Smooth muscle cell of trachea (primary cell): ENCODE results near the gene TRIM39. TPM values are rescaled to one million over a fixed set of nuclear protein-coding genes. Genes with fewer than 3 reads are reported as not detected.

Experiments
- total RNA-seq: library from RNA; depleted of rRNA; stranded (reverse); fragments of >200 nt; gene quantifications from 2 replicates; pipeline ENCODE4 v1.2.1, GENCODE V29; 2014

TRIM39 gene
- total RNA-seq: 12.7 and 13.6 TPM in 2 replicates

DNA sequence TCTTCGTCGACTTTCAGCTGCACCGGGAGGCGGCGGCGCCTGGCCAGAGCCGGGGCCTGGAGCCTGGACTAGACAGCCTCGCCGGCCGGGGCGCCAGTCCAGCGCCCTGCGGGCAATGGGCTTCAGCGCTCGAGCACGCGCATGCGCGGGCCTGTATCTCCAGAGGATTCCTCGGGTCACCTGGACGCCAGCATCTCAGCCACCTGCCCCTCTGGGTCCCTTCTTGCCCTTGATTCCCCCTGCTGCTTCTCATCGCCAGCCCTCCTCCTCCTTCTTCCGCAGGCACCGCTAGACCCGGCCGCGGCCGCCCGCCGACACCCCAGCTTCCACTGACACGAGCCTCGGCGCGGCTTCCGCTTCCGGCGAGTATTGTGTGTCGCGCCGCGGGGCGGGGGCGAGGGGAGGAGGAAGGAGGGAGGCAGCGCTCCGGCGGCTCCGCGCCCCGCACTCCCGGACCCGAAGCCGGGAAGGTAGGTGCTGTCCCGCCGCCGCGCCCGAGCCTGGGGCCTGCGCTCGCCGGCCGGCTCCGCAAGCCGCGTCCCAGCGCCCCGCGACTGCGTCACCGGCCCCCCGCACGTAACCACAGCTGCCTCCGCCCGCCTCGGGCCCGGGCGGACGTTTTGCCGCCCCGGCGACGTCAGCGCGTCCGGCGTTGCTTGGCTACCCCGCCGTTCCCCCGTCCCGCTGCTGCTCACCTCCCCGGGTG lies at the start of gene TRIM39:
TRIM39 (plus strand) TSS at position 402 of the 706 bp plus-strand sequence. CDS start 2,391 bp downstream, outside the sequence.

DNA sequence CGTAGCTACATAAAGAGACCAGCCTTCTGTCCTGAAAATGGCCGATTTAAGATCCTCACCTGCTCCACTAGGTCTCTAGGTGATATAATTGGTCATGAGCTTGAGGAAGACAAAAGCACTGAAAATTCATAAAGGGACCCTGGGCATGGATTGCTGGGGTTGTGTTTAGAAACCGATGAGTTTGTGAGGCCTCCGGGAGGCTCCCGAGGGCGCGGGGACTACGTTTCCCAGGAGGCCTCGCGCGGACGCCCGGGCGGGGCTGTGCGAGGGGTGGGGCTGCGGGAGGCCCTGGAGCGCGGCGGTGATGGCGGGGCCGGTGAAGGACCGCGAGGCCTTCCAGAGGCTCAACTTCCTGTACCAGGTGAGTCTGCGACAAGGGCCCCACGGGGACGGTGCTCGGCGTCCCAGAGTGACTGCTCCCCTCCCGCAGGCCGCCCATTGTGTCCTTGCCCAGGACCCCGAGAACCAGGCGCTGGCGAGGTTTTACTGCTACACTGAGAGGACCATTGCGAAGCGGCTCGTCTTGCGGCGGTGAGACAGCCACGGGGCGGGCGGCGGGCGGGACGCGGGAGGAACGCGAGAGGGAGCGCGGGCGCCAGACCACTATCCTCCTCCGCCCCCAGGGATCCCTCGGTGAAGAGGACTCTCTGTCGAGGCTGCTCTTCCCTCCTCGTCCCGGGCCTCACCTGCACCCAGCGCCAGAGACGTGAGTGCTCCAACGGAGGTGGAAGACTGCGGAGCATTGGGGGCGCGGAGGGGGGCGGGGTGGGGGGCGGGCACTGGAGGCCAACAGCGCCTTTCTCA lies 18.3 kb downstream of the TRIM39 start, which contains the start of gene RPP21:
RPP21 (plus strand) TSS at position 289 of the 804 bp plus-strand sequence; CDS start at position 305, 16 bp downstream.

Other genes with a start within 250 kb of the TRIM39 start
- gene TRIM31, start 213.8 kb upstream of the TRIM39 start, total RNA-seq: not detected in 2 replicates
- not detected in 2 replicates for gene TRIM40, start 190.8 kb upstream of the TRIM39 start, total RNA-seq
- not detected in 2 replicates for gene TRIM10, start 165.7 kb upstream of the TRIM39 start, total RNA-seq
- gene TRIM15, start 163.4 kb upstream of the TRIM39 start, total RNA-seq: not detected in 2 replicates
- gene TRIM26, start 113.5 kb upstream of the TRIM39 start, total RNA-seq: 28.2 and 30.8 TPM in 2 replicates
- gene RPP21, start 18.2 kb downstream of the TRIM39 start, total RNA-seq: 27.9 and 52.3 TPM in 2 replicates
- gene HLA-E, start 162.6 kb downstream of the TRIM39 start, total RNA-seq: 218 and 355 TPM in 2 replicates
- gene GNL1, start 229.6 kb downstream of the TRIM39 start, total RNA-seq: 66.9 and 78.9 TPM in 2 replicates
- 4.1 and 5.1 TPM in 2 replicates for gene PRR3, start 230.4 kb downstream of the TRIM39 start, total RNA-seq
- gene ABCF1, start 244.5 kb downstream of the TRIM39 start, total RNA-seq: 38.4 and 58.2 TPM in 2 replicates